ENCODE data around the gene ADRM1. TPM values are rescaled to one million over a fixed set of nuclear protein-coding genes. Genes with fewer than 3 reads are reported as not detected.

ADRM1 gene
- total RNA-seq, 1 donor from 2014 or later = 179 TPM

DNA sequence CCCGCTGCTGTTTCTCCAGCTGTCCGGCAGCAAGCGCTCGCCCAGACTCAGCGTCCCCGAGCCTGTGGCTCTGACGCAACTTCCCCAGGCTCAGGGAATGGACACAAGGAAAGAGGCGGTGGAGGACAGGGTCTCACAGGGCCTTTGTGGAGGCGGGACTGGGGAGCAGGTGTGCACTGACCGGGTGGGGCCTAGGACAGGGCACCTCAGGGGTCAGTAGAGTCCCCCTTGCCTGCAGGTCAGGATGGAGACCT lies 44.3 kb downstream of the ADRM1 start:
- H3K27ac Mint-ChIP-seq = no peak overlapping the region
- no peaks in the 10 kb centered on the region for H3K36me3 Mint-ChIP-seq (ENCODE audit: low read depth)
- DNase-seq = no peak
- H3K4me1 Mint-ChIP-seq = peaks cover 2% of the 10 kb centered on the region
- H3K4me3 Mint-ChIP-seq = no peak overlapping the region
- no peaks in the 10 kb centered on the region for H3K27me3 Mint-ChIP-seq
- H3K9me3 Mint-ChIP-seq = peaks cover 3% of the 10 kb centered on the region
- intact Hi-C loops (cut with micrococcal nuclease) = no loop called here

DNA sequence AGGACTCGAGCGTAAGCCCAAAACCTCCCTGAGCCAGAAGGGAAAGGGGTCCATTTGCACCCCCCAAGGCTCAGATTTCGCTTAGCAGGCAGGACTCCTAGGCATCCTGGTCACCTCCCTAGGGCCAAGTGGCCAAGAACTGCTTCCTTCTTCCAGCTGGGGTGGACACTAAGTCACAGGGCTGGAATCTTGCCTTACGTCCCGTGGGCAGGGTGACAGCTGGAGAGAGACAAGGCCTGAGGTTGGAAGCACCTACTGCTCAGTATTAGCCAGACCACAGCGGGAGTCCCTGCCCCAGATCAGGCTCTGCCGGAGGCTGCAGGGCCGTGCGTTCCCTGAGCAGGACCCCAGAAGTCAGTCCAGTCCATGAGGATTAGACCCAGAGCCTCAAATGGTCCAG lies 44.6 kb downstream of the ADRM1 start:
- no peak overlapping the region for H3K27ac Mint-ChIP-seq
- H3K36me3 Mint-ChIP-seq (ENCODE audit: low read depth) = no peaks in the 10 kb centered on the region
- H3K4me3 Mint-ChIP-seq = no peak overlapping the region
- peaks cover 2% of the 10 kb centered on the region for H3K4me1 Mint-ChIP-seq
- no peak for DNase-seq
- H3K27me3 Mint-ChIP-seq = no peaks in the 10 kb centered on the region
- intact Hi-C loops (cut with micrococcal nuclease) = no loop called here
- H3K9me3 Mint-ChIP-seq = peaks cover 3% of the 10 kb centered on the region

GRCh38 chr20:62348604-62349003 lies 45.8 kb downstream of the ADRM1 start:
- peaks cover 2% of the 10 kb centered on the region for H3K4me1 Mint-ChIP-seq

GRCh38 chr20:62349556-62350097 lies 46.8 kb downstream of the ADRM1 start:
- H3K27ac Mint-ChIP-seq = peak overlapping the region; percentile 55
- no peak overlapping the region for H3K4me3 Mint-ChIP-seq
- H3K4me1 Mint-ChIP-seq = peaks cover 2% of the 10 kb centered on the region
- intact Hi-C loops (cut with micrococcal nuclease) = no loop called here
- no peaks in the 10 kb centered on the region for H3K36me3 Mint-ChIP-seq (ENCODE audit: low read depth)
- no peaks in the 10 kb centered on the region for H3K27me3 Mint-ChIP-seq
- DNase-seq = no peak
- H3K9me3 Mint-ChIP-seq = peaks cover 3% of the 10 kb centered on the region

More at GRCh38 chr20:62348604-62349003, 45.8 kb downstream of the ADRM1 start:
- Mint-ChIP-seq H3K9me3 (peaks cover 3% of the 10 kb centered on the region), H3K4me3 (no peak overlapping the region), H3K36me3 (ENCODE audit: low read depth) (no peaks in the 10 kb centered on the region), H3K27me3 (no peaks in the 10 kb centered on the region), H3K27ac (no peak overlapping the region)
- DNase-seq = no peak
- intact Hi-C loops (cut with micrococcal nuclease) = no loop called here

DNA sequence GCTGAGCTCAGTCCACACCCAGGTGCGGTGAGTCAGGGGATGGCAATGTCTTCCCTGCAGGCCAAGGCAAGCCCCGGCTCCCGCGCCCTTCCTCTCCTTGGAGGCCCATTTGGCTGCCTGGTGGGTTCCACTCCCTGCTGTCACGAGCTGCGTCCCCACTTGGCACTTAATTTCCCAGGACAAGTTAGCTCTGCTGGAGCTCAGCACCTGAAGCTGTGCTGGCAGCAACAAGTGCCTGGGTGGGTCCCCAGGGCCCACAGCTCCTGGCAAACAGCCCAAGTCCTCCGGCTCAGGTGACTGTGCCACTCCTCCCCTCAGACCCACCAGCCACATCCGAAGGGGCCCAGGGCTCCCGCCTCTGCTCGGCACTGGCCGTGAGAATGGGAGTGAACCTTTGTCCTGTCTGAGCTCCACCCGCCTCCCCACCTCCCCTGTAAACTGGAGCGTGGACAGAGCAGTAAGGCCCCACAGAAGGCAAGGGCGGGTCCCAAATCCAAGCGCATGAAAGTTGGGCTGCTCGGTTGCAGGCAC lies 47.4 kb downstream of the ADRM1 start:
- H3K36me3 Mint-ChIP-seq (ENCODE audit: low read depth) = no peaks in the 10 kb centered on the region
- DNase-seq = no peak
- no peak overlapping the region for H3K27ac Mint-ChIP-seq
- peaks cover 3% of the 10 kb centered on the region for H3K9me3 Mint-ChIP-seq
- no peaks in the 10 kb centered on the region for H3K27me3 Mint-ChIP-seq
- intact Hi-C loops (cut with micrococcal nuclease) = no loop called here
- H3K4me1 Mint-ChIP-seq = peaks cover 2% of the 10 kb centered on the region
- H3K4me3 Mint-ChIP-seq = no peak overlapping the region

- Mint-ChIP-seq H3K9me3 (peaks cover 3% of the 10 kb centered on the region), H3K27me3 (no peaks in the 10 kb centered on the region), H3K36me3 (ENCODE audit: low read depth) (no peaks in the 10 kb centered on the region), H3K4me1 (peaks cover 2% of the 10 kb centered on the region), H3K27ac (no peak overlapping the region), H3K4me3 (no peak overlapping the region)
- intact Hi-C loops (cut with micrococcal nuclease) = no loop called here
- DNase-seq = no peak
Measured at GRCh38 chr20:62350629-62351422, 48.0 kb downstream of the ADRM1 start.

DNA sequence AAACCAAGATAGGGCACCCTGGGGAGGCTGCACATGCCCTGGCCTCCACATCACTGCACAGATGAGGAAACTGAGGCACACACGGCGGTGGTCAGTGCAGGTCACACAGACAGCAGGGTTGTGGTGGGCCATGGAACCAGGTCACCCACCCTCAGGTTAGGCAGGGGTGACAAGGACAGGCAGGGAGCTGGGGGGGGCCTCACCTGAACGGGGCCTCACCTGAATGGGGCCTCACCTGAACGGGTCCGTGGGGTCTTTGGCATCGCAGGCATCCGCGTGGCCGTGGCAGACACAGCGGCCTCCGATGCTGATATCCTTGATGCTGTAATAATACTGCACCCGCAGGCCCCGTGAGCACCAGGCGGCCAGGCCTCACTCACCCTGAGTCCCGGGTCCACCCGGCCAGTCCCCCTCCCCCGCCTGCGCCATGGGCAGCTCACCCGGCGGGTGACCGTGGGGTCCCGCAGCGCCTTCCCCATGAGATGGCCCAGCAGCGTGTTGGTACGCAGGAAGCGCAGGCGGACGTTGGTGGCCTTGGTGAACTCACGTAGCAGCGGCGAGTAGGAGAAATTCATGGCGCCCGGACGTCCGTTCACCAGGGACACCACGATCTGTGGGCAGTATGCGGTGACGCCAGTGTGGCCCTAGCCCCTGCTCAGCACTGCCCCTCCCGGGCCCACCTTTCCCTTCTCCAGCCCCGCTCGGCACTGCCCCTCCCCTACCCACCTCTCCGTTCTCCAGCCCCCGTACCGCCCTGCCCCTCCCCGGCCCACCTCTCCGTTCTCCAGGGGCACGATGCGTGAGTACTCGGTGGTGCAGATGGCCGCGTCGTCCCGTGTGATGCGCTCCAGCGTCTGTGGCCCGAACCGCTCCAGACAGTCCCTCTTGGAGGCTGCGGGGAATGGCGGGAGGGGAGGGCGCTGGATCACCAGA lies 48.9 kb downstream of the ADRM1 start:
- Mint-ChIP-seq H3K27me3 (no peaks in the 10 kb centered on the region), H3K4me3 (no peak overlapping the region), H3K27ac (no peak overlapping the region), H3K36me3 (ENCODE audit: low read depth) (no peaks in the 10 kb centered on the region), H3K9me3 (peaks cover 3% of the 10 kb centered on the region), H3K4me1 (peaks cover 2% of the 10 kb centered on the region)
- no peak for DNase-seq
- intact Hi-C loops (cut with micrococcal nuclease) = no loop called here

GRCh38 chr20:62352402-62353288 lies 49.8 kb downstream of the ADRM1 start:
- Mint-ChIP-seq H3K4me1 (peaks cover 2% of the 10 kb centered on the region), H3K9me3 (peaks cover 3% of the 10 kb centered on the region), H3K27ac (no peak overlapping the region), H3K27me3 (no peaks in the 10 kb centered on the region), H3K4me3 (no peak overlapping the region), H3K36me3 (ENCODE audit: low read depth) (no peaks in the 10 kb centered on the region)
- intact Hi-C loops (cut with micrococcal nuclease) = no loop called here
- no peak for DNase-seq

- DNase-seq = no peak
- Mint-ChIP-seq H3K27me3 (no peaks in the 10 kb centered on the region), H3K4me1 (peaks cover 2% of the 10 kb centered on the region), H3K36me3 (ENCODE audit: low read depth) (no peaks in the 10 kb centered on the region), H3K9me3 (peaks cover 3% of the 10 kb centered on the region), H3K4me3 (no peak overlapping the region), H3K27ac (no peak overlapping the region)
- intact Hi-C loops (cut with micrococcal nuclease) = no loop called here
Measured at GRCh38 chr20:62353289-62354030, 50.7 kb downstream of the ADRM1 start.

GRCh38 chr20:62354031-62354808 lies 51.4 kb downstream of the ADRM1 start:
- no peak overlapping the region for H3K27ac Mint-ChIP-seq
- H3K36me3 Mint-ChIP-seq (ENCODE audit: low read depth) = no peaks in the 10 kb centered on the region
- intact Hi-C loops (cut with micrococcal nuclease) = no loop called here
- H3K4me1 Mint-ChIP-seq = peaks cover 2% of the 10 kb centered on the region
- H3K27me3 Mint-ChIP-seq = no peaks in the 10 kb centered on the region
- H3K4me3 Mint-ChIP-seq = no peak overlapping the region
- peaks cover 3% of the 10 kb centered on the region for H3K9me3 Mint-ChIP-seq
- no peak for DNase-seq

DNA sequence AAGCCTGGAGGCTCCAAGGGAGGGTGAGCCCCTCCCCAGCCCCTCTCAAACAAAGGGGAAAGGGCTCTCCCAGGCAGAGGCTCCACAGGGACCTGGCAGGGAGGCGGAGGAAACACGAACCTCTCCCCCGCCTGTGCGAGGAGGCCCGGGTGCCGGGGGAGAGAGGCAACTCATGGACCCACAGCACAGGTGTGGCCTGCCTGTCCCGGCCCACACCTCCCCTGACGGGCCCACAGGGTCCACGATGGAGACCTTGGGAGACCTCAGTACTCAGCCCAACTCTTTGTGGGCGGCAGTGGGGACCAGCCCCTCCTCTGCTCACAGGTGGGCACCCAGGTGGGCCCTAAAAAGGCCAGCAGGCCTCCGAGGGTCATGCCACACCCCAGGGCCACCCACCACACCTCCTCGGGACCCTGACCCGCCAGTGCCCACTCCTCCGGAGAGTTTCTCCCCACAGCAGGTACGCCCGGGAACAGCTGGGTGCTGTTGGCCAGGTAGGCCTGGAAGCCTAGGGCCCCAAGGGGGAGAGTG lies 52.1 kb downstream of the ADRM1 start:
- H3K4me1 Mint-ChIP-seq = no peaks in the 10 kb centered on the region
- intact Hi-C loops (cut with micrococcal nuclease) = no loop called here
- no peak overlapping the region for H3K27ac Mint-ChIP-seq
- no peaks in the 10 kb centered on the region for H3K9me3 Mint-ChIP-seq
- H3K36me3 Mint-ChIP-seq (ENCODE audit: low read depth) = no peaks in the 10 kb centered on the region
- H3K27me3 Mint-ChIP-seq = no peaks in the 10 kb centered on the region
- no peak overlapping the region for H3K4me3 Mint-ChIP-seq
- DNase-seq = no peak

GRCh38 chr20:62355516-62355877 lies 52.7 kb downstream of the ADRM1 start:
- Mint-ChIP-seq H3K36me3 (ENCODE audit: low read depth) (no peaks in the 10 kb centered on the region), H3K4me3 (no peak overlapping the region), H3K9me3 (no peaks in the 10 kb centered on the region), H3K27me3 (no peaks in the 10 kb centered on the region), H3K4me1 (no peaks in the 10 kb centered on the region), H3K27ac (no peak overlapping the region)
- DNase-seq = no peak
- intact Hi-C loops (cut with micrococcal nuclease) = no loop called here

Measured in activated CD4-positive, alpha-beta T cell treated with anti-CD3 and anti-CD28 coated beads, Interleukin-2, amount 10 ng/mL, durations not matched to agents 24 days and 14 days (primary cell).